ENCODE data around the gene SLC9A2. TPM values are rescaled to one million over a fixed set of nuclear protein-coding genes. Genes with fewer than 3 reads are reported as not detected.

The SLC9A2 gene, protein sequence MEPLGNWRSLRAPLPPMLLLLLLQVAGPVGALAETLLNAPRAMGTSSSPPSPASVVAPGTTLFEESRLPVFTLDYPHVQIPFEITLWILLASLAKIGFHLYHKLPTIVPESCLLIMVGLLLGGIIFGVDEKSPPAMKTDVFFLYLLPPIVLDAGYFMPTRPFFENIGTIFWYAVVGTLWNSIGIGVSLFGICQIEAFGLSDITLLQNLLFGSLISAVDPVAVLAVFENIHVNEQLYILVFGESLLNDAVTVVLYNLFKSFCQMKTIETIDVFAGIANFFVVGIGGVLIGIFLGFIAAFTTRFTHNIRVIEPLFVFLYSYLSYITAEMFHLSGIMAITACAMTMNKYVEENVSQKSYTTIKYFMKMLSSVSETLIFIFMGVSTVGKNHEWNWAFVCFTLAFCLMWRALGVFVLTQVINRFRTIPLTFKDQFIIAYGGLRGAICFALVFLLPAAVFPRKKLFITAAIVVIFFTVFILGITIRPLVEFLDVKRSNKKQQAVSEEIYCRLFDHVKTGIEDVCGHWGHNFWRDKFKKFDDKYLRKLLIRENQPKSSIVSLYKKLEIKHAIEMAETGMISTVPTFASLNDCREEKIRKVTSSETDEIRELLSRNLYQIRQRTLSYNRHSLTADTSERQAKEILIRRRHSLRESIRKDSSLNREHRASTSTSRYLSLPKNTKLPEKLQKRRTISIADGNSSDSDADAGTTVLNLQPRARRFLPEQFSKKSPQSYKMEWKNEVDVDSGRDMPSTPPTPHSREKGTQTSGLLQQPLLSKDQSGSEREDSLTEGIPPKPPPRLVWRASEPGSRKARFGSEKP
- polyA plus RNA-seq (2013, experiment 1 of 2), result 0.10 TPM
- 0.13 TPM for polyA plus RNA-seq (2013, experiment 2 of 2)

DNA sequence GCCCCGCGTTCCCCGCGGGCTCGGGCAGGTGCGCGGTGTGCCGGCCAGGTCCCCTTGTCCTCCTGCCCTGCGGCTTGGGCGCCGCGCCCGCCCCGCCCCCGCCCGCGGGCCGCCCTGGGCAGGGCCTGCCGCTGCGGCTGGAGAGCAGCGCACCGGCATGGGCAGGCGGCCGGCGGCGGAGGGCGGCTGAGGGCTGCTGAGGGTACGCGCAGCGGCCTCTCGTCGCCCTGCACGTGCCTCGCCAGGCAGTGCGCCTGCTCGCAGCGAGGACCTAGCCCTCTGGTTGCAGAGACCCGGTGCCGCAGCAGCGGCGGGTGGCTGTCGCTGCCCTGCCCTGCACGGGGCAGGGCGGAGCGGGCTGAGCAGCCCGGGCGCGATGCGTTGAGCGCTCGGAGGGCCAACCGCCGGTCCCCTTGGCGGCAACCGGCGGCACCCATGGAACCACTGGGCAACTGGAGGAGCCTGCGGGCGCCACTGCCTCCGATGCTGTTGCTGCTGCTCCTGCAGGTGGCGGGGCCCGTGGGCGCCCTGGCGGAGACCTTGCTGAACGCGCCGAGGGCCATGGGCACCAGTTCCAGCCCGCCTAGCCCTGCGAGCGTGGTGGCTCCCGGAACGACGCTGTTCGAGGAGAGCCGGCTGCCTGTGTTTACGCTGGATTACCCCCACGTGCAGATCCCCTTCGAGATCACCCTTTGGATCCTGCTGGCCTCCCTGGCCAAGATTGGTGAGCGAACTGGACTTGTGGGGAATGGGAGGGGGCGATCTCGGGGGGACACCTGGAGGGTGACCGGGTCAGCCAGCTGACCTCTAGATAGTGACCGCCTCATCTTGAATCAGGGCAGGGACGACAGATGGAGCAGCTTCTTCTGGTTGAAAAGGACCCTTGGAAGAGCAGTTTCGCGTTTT is at the start of gene SLC9A2:
TSS of gene SLC9A2 (plus strand) at position 140 of the 906 bp plus-strand sequence. CDS start at position 436, 296 bp downstream.
- Histone ChIP-seq H3K18ac (ENCODE audit: low read length) (no peak within 1 kb of the TSS), H3K9ac (ENCODE audit: low read length) (peak within 1 kb of the TSS; percentile 41), H4K8ac (ENCODE audit: low read depth, low read length) (no peak within 1 kb of the TSS), H3K4me1 (ENCODE audit: control insufficient read depth, low read depth, low read length) (peaks cover 2% of the 10 kb centered on the region), H3K79me2 (ENCODE audit: control insufficient read depth, insufficient read depth, low read length) (no peaks in the 10 kb centered on the region), H3K36me3 (ENCODE audit: control insufficient read depth, insufficient read depth, low read length) (no peaks in the 10 kb centered on the region), H2BK5ac (ENCODE audit: low read length) (no peak within 1 kb of the TSS), H2BK15ac (replicated peaks; ENCODE audit: low read depth) (no peak within 1 kb of the TSS), H2BK120ac (ENCODE audit: low read depth, low read length) (no peak within 1 kb of the TSS), H3K4me3 (ENCODE audit: low read length) (peak within 1 kb of the TSS; percentile 4), H3K27me3 (ENCODE audit: insufficient read depth, low read length, poor library complexity) (peaks cover 5% of the 10 kb centered on the region), H3K4ac (ENCODE audit: low read depth, low read length) (no peak within 1 kb of the TSS), H3K56ac (ENCODE audit: low read length) (peak within 1 kb of the TSS; percentile 75), H3K4me2 (ENCODE audit: low read length) (peak within 1 kb of the TSS; percentile 74), H4K5ac (ENCODE audit: low read length) (no peak within 1 kb of the TSS), H3K23ac (ENCODE audit: low read length) (peak within 1 kb of the TSS; percentile 18), H2AK5ac (ENCODE audit: low read length) (no peak within 1 kb of the TSS), H3K27ac (ENCODE audit: low read depth, low read length) (no peak within 1 kb of the TSS), H3K79me1 (ENCODE audit: low read length) (no peaks in the 10 kb centered on the region)
- WGBS (ENCODE audit: extremely low coverage, insufficient coverage, low lambda C conversion rate), result no CpG with 5 or more reads among the region's 85 CpGs
- peak; percentile 61 for DNase-seq

DNA sequence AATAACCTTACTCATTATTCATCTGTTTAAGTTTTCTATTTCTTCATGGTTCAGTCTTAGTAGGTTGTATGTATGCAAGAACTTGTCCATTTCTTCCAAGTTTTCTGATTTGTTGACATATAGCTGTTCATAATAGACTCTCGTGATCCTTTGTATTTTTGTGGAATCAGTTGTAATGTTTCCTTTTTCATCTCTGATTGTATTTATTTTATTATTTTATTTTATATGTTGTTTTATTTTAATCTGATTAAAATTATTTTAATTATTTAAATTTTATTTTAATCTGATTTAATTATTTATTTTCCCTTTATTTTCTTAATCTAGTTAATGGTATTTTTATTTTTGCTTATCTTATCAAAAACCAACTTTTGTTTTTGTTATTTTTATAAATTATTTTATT is 43.5 kb upstream of the SLC9A2 start:
- no peak overlapping the region for H2AK5ac ChIP-seq (ENCODE audit: low read length)
- no peak overlapping the region for H3K23ac ChIP-seq (ENCODE audit: low read length)
- no peak overlapping the region for H3K4ac ChIP-seq (ENCODE audit: low read depth, low read length)
- H3K4me3 ChIP-seq (ENCODE audit: low read length), result no peak overlapping the region
- no peak overlapping the region for H3K27ac ChIP-seq (ENCODE audit: low read depth, low read length)
- no peaks in the 10 kb centered on the region for H3K79me2 ChIP-seq (ENCODE audit: control insufficient read depth, insufficient read depth, low read length)
- no peak overlapping the region for H2BK120ac ChIP-seq (ENCODE audit: low read depth, low read length)
- H2BK5ac ChIP-seq (ENCODE audit: low read length), result no peak overlapping the region
- no peak overlapping the region for H3K56ac ChIP-seq (ENCODE audit: low read length)
- H3K36me3 ChIP-seq (ENCODE audit: control insufficient read depth, insufficient read depth, low read length), result no peaks in the 10 kb centered on the region
- H3K4me1 ChIP-seq (ENCODE audit: control insufficient read depth, low read depth, low read length), result no peaks in the 10 kb centered on the region
- no peak overlapping the region for H2BK15ac ChIP-seq (replicated peaks; ENCODE audit: low read depth)
- H4K5ac ChIP-seq (ENCODE audit: low read length), result no peak overlapping the region
- no peak overlapping the region for H4K8ac ChIP-seq (ENCODE audit: low read depth, low read length)
- DNase-seq, result no peak
- no CpG with 5 or more reads among the region's 1 CpG for WGBS (ENCODE audit: extremely low coverage, insufficient coverage, low lambda C conversion rate)
- H3K4me2 ChIP-seq (ENCODE audit: low read length), result no peak overlapping the region
- no peaks in the 10 kb centered on the region for H3K27me3 ChIP-seq (ENCODE audit: insufficient read depth, low read length, poor library complexity)
- no peaks in the 10 kb centered on the region for H3K79me1 ChIP-seq (ENCODE audit: low read length)
- no peak overlapping the region for H3K18ac ChIP-seq (ENCODE audit: low read length)
- no peak overlapping the region for H3K9ac ChIP-seq (ENCODE audit: low read length)

DNA sequence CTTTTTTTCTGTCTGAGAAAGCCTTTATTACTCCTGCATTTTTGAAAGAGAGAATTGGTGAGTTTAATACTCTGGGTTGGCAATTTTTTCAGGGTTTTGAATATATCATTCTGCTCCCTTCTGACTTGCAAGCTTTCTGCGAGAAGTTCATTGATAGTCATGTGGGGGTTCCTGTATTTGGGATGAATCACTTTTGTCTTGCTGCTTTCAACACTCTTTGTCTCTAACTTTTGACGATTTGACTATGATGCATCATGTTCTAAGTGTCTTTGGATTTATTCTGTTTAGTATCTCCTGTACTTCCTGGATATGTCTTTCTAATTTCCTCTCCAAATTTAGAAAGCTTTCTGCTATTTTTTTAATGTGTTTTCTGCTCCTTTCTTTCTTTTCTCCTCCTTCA is 41.0 kb upstream of the SLC9A2 start:
- Histone ChIP-seq H4K8ac (ENCODE audit: low read depth, low read length) (no peak overlapping the region), H3K23ac (ENCODE audit: low read length) (no peak overlapping the region), H2BK120ac (ENCODE audit: low read depth, low read length) (no peak overlapping the region), H2BK15ac (replicated peaks; ENCODE audit: low read depth) (no peak overlapping the region), H3K4me1 (ENCODE audit: control insufficient read depth, low read depth, low read length) (no peaks in the 10 kb centered on the region), H2BK5ac (ENCODE audit: low read length) (no peak overlapping the region), H3K27ac (ENCODE audit: low read depth, low read length) (no peak overlapping the region), H3K79me1 (ENCODE audit: low read length) (no peaks in the 10 kb centered on the region), H3K4ac (ENCODE audit: low read depth, low read length) (no peak overlapping the region), H3K79me2 (ENCODE audit: control insufficient read depth, insufficient read depth, low read length) (no peaks in the 10 kb centered on the region), H3K9ac (ENCODE audit: low read length) (no peak overlapping the region), H3K27me3 (ENCODE audit: insufficient read depth, low read length, poor library complexity) (no peaks in the 10 kb centered on the region), H4K5ac (ENCODE audit: low read length) (no peak overlapping the region), H2AK5ac (ENCODE audit: low read length) (no peak overlapping the region), H3K4me3 (ENCODE audit: low read length) (no peak overlapping the region), H3K36me3 (ENCODE audit: control insufficient read depth, insufficient read depth, low read length) (no peaks in the 10 kb centered on the region), H3K18ac (ENCODE audit: low read length) (no peak overlapping the region), H3K56ac (ENCODE audit: low read length) (no peak overlapping the region), H3K4me2 (ENCODE audit: low read length) (no peak overlapping the region)
- no CpG with 5 or more reads among the region's 2 CpGs for WGBS (ENCODE audit: extremely low coverage, insufficient coverage, low lambda C conversion rate)
- DNase-seq, result no peak

DNA sequence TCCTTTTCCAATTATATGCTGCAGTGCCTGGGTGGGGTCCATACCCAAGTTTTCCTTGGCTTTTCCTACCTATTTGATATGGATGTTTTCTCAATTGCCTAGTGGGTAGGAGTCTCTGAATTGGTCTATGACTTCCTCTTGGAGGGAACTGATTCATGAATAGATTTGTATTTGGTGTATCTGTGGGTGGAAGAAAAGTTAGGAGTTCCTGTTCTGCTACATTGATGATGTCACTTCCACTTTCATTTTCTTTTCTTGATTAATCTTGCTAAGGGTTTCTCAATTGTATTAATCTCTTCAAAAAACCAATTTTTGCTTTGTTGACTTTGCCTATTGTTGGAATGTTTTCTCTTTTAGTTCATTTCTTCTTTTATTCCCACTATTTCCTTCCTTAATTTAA is 37.4 kb upstream of the SLC9A2 start:
- no peak overlapping the region for H2BK5ac ChIP-seq (ENCODE audit: low read length)
- no peak overlapping the region for H2AK5ac ChIP-seq (ENCODE audit: low read length)
- no peak overlapping the region for H3K27ac ChIP-seq (ENCODE audit: low read depth, low read length)
- H3K18ac ChIP-seq (ENCODE audit: low read length), result no peak overlapping the region
- H4K8ac ChIP-seq (ENCODE audit: low read depth, low read length), result no peak overlapping the region
- no peak for DNase-seq
- no peak overlapping the region for H2BK15ac ChIP-seq (replicated peaks; ENCODE audit: low read depth)
- H4K5ac ChIP-seq (ENCODE audit: low read length), result no peak overlapping the region
- H3K4me3 ChIP-seq (ENCODE audit: low read length), result no peak overlapping the region
- H3K9ac ChIP-seq (ENCODE audit: low read length), result no peak overlapping the region
- H2BK120ac ChIP-seq (ENCODE audit: low read depth, low read length), result no peak overlapping the region
- no peaks in the 10 kb centered on the region for H3K79me1 ChIP-seq (ENCODE audit: low read length)
- no peaks in the 10 kb centered on the region for H3K36me3 ChIP-seq (ENCODE audit: control insufficient read depth, insufficient read depth, low read length)
- no peak overlapping the region for H3K23ac ChIP-seq (ENCODE audit: low read length)
- no peaks in the 10 kb centered on the region for H3K4me1 ChIP-seq (ENCODE audit: control insufficient read depth, low read depth, low read length)
- no peak overlapping the region for H3K56ac ChIP-seq (ENCODE audit: low read length)
- no peak overlapping the region for H3K4me2 ChIP-seq (ENCODE audit: low read length)
- no peaks in the 10 kb centered on the region for H3K27me3 ChIP-seq (ENCODE audit: insufficient read depth, low read length, poor library complexity)
- no peak overlapping the region for H3K4ac ChIP-seq (ENCODE audit: low read depth, low read length)
- H3K79me2 ChIP-seq (ENCODE audit: control insufficient read depth, insufficient read depth, low read length), result no peaks in the 10 kb centered on the region

DNA sequence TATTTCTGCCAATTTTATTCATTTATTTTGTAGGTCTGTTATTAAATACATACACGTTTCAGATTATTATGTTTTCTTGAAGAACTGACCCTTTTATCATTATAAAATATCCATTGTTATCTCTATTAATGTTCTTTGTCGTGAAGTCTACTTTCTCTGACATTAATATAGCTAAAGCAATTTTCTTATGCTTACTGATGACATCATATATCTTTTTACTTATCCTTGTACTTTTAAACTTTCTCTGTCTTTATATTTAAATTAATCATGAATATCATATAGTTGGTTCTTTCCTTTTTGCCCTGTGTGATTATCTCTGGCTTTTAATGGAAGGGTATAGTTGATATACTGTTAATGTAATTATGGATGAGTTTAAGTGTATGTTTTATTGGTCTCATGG is 36.5 kb upstream of the SLC9A2 start:
- Histone ChIP-seq H3K4me2 (ENCODE audit: low read length) (no peak overlapping the region), H4K8ac (ENCODE audit: low read depth, low read length) (no peak overlapping the region), H2BK120ac (ENCODE audit: low read depth, low read length) (no peak overlapping the region), H2BK15ac (replicated peaks; ENCODE audit: low read depth) (no peak overlapping the region), H3K79me2 (ENCODE audit: control insufficient read depth, insufficient read depth, low read length) (no peaks in the 10 kb centered on the region), H3K36me3 (ENCODE audit: control insufficient read depth, insufficient read depth, low read length) (no peaks in the 10 kb centered on the region), H4K5ac (ENCODE audit: low read length) (no peak overlapping the region), H3K4ac (ENCODE audit: low read depth, low read length) (no peak overlapping the region), H3K27ac (ENCODE audit: low read depth, low read length) (no peak overlapping the region), H3K79me1 (ENCODE audit: low read length) (no peaks in the 10 kb centered on the region), H3K4me1 (ENCODE audit: control insufficient read depth, low read depth, low read length) (no peaks in the 10 kb centered on the region), H3K9ac (ENCODE audit: low read length) (no peak overlapping the region), H2AK5ac (ENCODE audit: low read length) (no peak overlapping the region), H3K18ac (ENCODE audit: low read length) (no peak overlapping the region), H2BK5ac (ENCODE audit: low read length) (no peak overlapping the region), H3K4me3 (ENCODE audit: low read length) (no peak overlapping the region), H3K23ac (ENCODE audit: low read length) (no peak overlapping the region), H3K56ac (ENCODE audit: low read length) (no peak overlapping the region), H3K27me3 (ENCODE audit: insufficient read depth, low read length, poor library complexity) (no peaks in the 10 kb centered on the region)
- no CpG with 5 or more reads among the region's 2 CpGs for WGBS (ENCODE audit: extremely low coverage, insufficient coverage, low lambda C conversion rate)
- DNase-seq, result no peak

All from mesendoderm (in vitro differentiated cells).